Neural progenitor cell (in vitro differentiated cells): ENCODE measurements around the gene TMEM176B. TPM values are rescaled to one million over a fixed set of nuclear protein-coding genes. Genes with fewer than 3 reads are reported as not detected.

ENCODE experiments used
- DNase-seq: peaks from one replicate; pipeline ENCODE4 v3.0.0-alpha.2; 2016; ENCODE audit warnings: low spot score
- H2AFZ ChIP-seq: fragments of 200-600 bp; sonication (generic); replicated peaks from 2 replicates; pipeline ENCODE4 v1.6.1; 2016; ENCODE audit warnings: antibody characterized with exemption
- H3F3A ChIP-seq: fragments of 200-600 bp; sonication (generic); 2 replicates; pipeline ENCODE4 v1.6.1; 2016; ENCODE audit warnings: antibody characterized with exemption, low read depth
- H3K27ac ChIP-seq: fragments of 200-600 bp; sonication (generic); 2 replicates; pipeline ENCODE4 v1.5.1; 2016; ENCODE audit warnings: mild to moderate bottlenecking
- H3K27me3 ChIP-seq: fragments of 200-600 bp; sonication (generic); 2 replicates; pipeline ENCODE4 v1.6.1; 2016; ENCODE audit warnings: mild to moderate bottlenecking, moderate library complexity
- H3K36me3 ChIP-seq: fragments of 200-600 bp; sonication (generic); 2 replicates; pipeline ENCODE4 v1.5.1; 2016
- H3K4me1 ChIP-seq: fragments of 200-600 bp; sonication (generic); 2 replicates; pipeline ENCODE4 v1.6.1; 2016; ENCODE audit warnings: mixed run types
- H3K4me2 ChIP-seq: fragments of 200-600 bp; sonication (generic); 2 replicates; pipeline ENCODE4 v1.6.1; 2016
- H3K4me3 ChIP-seq: fragments of 200-600 bp; sonication (generic); 2 replicates; pipeline ENCODE4 v1.5.1; 2016
- H3K79me2 ChIP-seq: fragments of 200-600 bp; sonication (generic); 2 replicates; pipeline ENCODE4 v1.6.1; 2016; ENCODE audit warnings: low read depth
- H3K9ac ChIP-seq: fragments of 200-600 bp; sonication (generic); 2 replicates; pipeline ENCODE4 v1.6.1; 2016
- H3K9me3 ChIP-seq: fragments of 200-600 bp; sonication (generic); 2 replicates; pipeline ENCODE4 v1.5.1; 2016; ENCODE audit warnings: low read depth
- H4K20me1 ChIP-seq: fragments of 200-600 bp; sonication (generic); 2 replicates; pipeline ENCODE4 v1.6.1; 2016; ENCODE audit warnings: low read depth
- H3K27ac Mint-ChIP-seq: 3 replicates; pipeline ENCODE4 v1.8.0; 2021; ENCODE audit warnings: mixed read lengths
- H3K27me3 Mint-ChIP-seq: 2 replicates; pipeline ENCODE4 v1.8.0; 2022; ENCODE audit warnings: low read depth, mild to moderate bottlenecking, inconsistent platforms, moderate library complexity, mixed read lengths; ENCODE audit not compliant: insufficient read depth
- H3K36me3 Mint-ChIP-seq: 3 replicates; pipeline ENCODE4 v1.8.0; 2021; ENCODE audit warnings: mixed read lengths
- H3K4me1 Mint-ChIP-seq: 3 replicates; pipeline ENCODE4 v1.8.0; 2021; ENCODE audit warnings: mixed read lengths
- H3K4me3 Mint-ChIP-seq: 3 replicates; pipeline ENCODE4 v1.8.0; 2021; ENCODE audit warnings: mild to moderate bottlenecking, moderate library complexity, mixed read lengths
- H3K9me3 Mint-ChIP-seq: 3 replicates; pipeline ENCODE4 v1.8.0; 2020; ENCODE audit warnings: mixed read lengths
- CTCF ChIP-seq: fragments of 200-600 bp; sonication (generic); IDR thresholded peaks from 2 replicates; pipeline ENCODE4 v1.5.1; 2017; ENCODE audit warnings: antibody characterized with exemption, mild to moderate bottlenecking
- EZH2 ChIP-seq: fragments of 200-600 bp; sonication (generic); IDR thresholded peaks from 2 replicates; pipeline ENCODE4 v1.6.1; 2017; ENCODE audit warnings: antibody characterized with exemption, mild to moderate bottlenecking, moderate library complexity
- EZH2phosphoT487 ChIP-seq: fragments of 200-600 bp; sonication (generic); IDR thresholded peaks from 2 replicates; pipeline ENCODE4 v1.6.1; 2017; ENCODE audit warnings: antibody characterized with exemption
- total RNA-seq: library from RNA; depleted of rRNA; stranded (reverse); fragments of >200 nt; gene quantifications from 2 replicates; pipeline ENCODE4 v1.2.3, GENCODE V29; 2015; ENCODE audit warnings: low replicate concordance

The TMEM176B gene
- total RNA-seq, 1 donor from 2014 or later: 0.54 TPM

DNA sequence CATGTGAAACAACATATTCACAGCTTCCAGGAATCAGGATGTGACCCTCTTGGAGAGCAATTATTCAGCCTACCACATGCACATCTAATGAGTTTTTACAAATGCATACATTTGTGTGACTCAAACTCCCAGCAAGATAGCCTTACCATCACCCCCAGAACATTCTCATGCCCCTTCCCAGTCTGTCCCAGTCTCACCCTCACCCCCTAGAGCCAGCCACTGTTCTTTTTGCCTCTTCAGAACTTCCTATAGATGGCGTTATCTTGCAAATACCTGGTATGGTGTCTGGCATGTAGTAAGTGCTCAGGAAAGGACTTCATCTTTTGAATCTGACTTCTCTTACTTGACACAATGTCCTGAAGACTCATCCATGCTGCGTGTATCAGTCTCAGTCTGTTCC, 28.2 kb upstream of the TMEM176B start:
- no peak overlapping the region for H3K27ac Mint-ChIP-seq
- Histone ChIP-seq H3F3A (no peaks in the 10 kb centered on the region), H3K27me3 (no peaks in the 10 kb centered on the region), H3K9ac (no peak overlapping the region), H3K9me3 (no peaks in the 10 kb centered on the region), H3K36me3 (no peaks in the 10 kb centered on the region), H3K4me1 (peaks cover 10% of the 10 kb centered on the region), H4K20me1 (no peaks in the 10 kb centered on the region), H2AFZ (no peak overlapping the region), H3K4me3 (no peak overlapping the region), H3K4me2 (no peak overlapping the region), H3K79me2 (no peaks in the 10 kb centered on the region), H3K27ac (no peak overlapping the region)
- H3K4me3 Mint-ChIP-seq: no peak overlapping the region
- TF ChIP-seq EZH2 (no peak), CTCF (no peak), EZH2phosphoT487 (no peak)
- H3K9me3 Mint-ChIP-seq: no peaks in the 10 kb centered on the region
- DNase-seq: no peak
- peaks cover 14% of the 10 kb centered on the region for H3K27me3 Mint-ChIP-seq
- no peaks in the 10 kb centered on the region for H3K36me3 Mint-ChIP-seq
- H3K4me1 Mint-ChIP-seq: peaks cover 4% of the 10 kb centered on the region

GRCh38 chr7:150826061-150826849, 26.1 kb upstream of the TMEM176B start:
- H3K27me3 Mint-ChIP-seq: peaks cover 13% of the 10 kb centered on the region
- no peaks in the 10 kb centered on the region for H4K20me1 ChIP-seq
- H3K9me3 Mint-ChIP-seq: no peaks in the 10 kb centered on the region
- peaks cover 3% of the 10 kb centered on the region for H3K9me3 ChIP-seq
- no peaks in the 10 kb centered on the region for H3F3A ChIP-seq
- TF ChIP-seq EZH2 (no peak), CTCF (no peak), EZH2phosphoT487 (no peak)
- no peak for DNase-seq
- H3K4me3 Mint-ChIP-seq: no peak overlapping the region
- H3K36me3 Mint-ChIP-seq: no peaks in the 10 kb centered on the region
- no peak overlapping the region for H3K27ac ChIP-seq
- no peaks in the 10 kb centered on the region for H3K79me2 ChIP-seq
- H3K9ac ChIP-seq: no peak overlapping the region
- no peak overlapping the region for H3K4me2 ChIP-seq
- H3K4me1 Mint-ChIP-seq: peaks cover 4% of the 10 kb centered on the region
- H2AFZ ChIP-seq: no peak overlapping the region
- H3K27me3 ChIP-seq: no peaks in the 10 kb centered on the region
- no peak overlapping the region for H3K27ac Mint-ChIP-seq
- H3K4me3 ChIP-seq: no peak overlapping the region
- H3K36me3 ChIP-seq: no peaks in the 10 kb centered on the region
- peaks cover 10% of the 10 kb centered on the region for H3K4me1 ChIP-seq

DNA sequence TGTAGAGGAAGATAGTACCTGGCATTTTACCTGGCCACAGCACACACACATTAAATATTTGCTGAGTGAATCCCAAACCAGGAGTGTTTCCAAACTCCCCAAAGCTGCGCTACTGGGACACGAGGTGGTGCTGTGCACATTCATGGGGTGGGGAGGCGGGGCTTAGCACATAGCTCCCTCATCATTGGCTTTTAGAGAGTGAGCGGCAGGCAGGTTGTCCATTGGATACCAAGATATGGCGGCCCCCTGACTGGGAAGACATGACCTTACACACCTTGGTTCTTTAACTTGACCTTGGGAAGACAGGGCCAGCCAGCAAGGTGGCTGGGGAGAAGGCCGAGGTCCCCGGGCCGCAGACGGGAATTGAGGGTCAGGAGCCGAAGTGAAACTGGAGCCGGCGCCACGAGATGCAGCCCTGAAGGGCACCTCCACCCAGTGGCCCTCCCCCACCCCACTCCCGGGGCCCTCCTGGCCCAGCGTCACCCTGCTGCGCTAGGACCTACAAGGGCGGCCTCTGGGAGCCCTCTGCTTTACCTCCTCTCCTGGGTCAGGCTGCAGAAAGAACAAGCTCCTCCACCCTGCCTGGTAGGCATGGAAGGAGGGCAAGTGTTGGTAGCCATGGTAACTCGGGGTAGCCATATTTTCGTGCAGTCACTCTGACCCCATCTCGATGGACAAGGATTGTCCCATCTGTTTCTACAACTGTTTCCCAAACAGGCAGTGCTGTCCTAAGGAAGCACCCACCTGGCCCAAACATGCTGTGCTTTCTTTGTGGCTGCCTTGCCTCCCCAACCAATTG, 24.4 kb upstream of the TMEM176B start:
- Histone ChIP-seq H3K79me2 (no peaks in the 10 kb centered on the region), H3K4me3 (no peak overlapping the region), H3K4me1 (no peaks in the 10 kb centered on the region), H3F3A (no peaks in the 10 kb centered on the region), H3K27me3 (no peaks in the 10 kb centered on the region), H3K27ac (no peak overlapping the region), H3K4me2 (no peak overlapping the region), H2AFZ (no peak overlapping the region), H3K9me3 (peaks cover 3% of the 10 kb centered on the region), H4K20me1 (no peaks in the 10 kb centered on the region), H3K36me3 (no peaks in the 10 kb centered on the region), H3K9ac (no peak overlapping the region)
- no peak overlapping the region for H3K4me3 Mint-ChIP-seq
- peaks cover 14% of the 10 kb centered on the region for H3K27me3 Mint-ChIP-seq
- no peaks in the 10 kb centered on the region for H3K36me3 Mint-ChIP-seq
- DNase-seq: no peak
- no peaks in the 10 kb centered on the region for H3K9me3 Mint-ChIP-seq
- no peak overlapping the region for H3K27ac Mint-ChIP-seq
- no peaks in the 10 kb centered on the region for H3K4me1 Mint-ChIP-seq
- TF ChIP-seq EZH2 (no peak), EZH2phosphoT487 (no peak), CTCF (no peak)
